Prostate gland (tissue), 2 donors: Measurements from ENCODE around the gene HIPK1.
A peak's percentile ranks its signal among the peaks of the same experiment; 100 is the strongest.

ENCODE experiments used
- CTCF ChIP-seq, 4 experiments: fragments of 200-600 bp in 2 of 4; fragments of 450-650 bp in 2 of 4; sonication (generic) in 2 of 4; IDR thresholded peaks; 1 replicate in 3 of 4; 2 replicates in 1 of 4; pipeline ENCODE4 v1.5.1; 2016 to 2019; ENCODE audit warnings: antibody characterized with exemption in 4 of 4, mild to moderate bottlenecking in 2 of 4, moderate library complexity in 2 of 4
- POLR2A ChIP-seq: fragments of 450-650 bp; IDR thresholded peaks from one replicate; pipeline ENCODE4 v1.6.1; 2016; ENCODE audit warnings: antibody characterized with exemption, mild to moderate bottlenecking
- POLR2AphosphoS5 ChIP-seq: sonication (generic); formaldehyde crosslinking; IDR thresholded peaks from one replicate; pipeline ENCODE4 v1.6.1; 2017; ENCODE audit warnings: antibody characterized with exemption

- TF ChIP-seq CTCF (IDR thresholded peaks at IDR 0.05) (peak in 2 of 4 experiments; percentile 10 to 27), POLR2A (peak; percentile 61), POLR2AphosphoS5 (peak; percentile 86)
Measured at GRCh38 chr1:113928941-113929749, at the start of gene HIPK1.
